Suprapubic skin (tissue), 4 donors: ENCODE data around the gene RNF20. TPM values are rescaled to one million over a fixed set of nuclear protein-coding genes. Genes with fewer than 3 reads are reported as not detected.

Experiments
- DNase-seq, 2 donors: peaks; one replicate each; pipeline ENCODE4 v3.0.0-alpha.2; 2019; ENCODE audit warnings: low spot score in 2 of 2
- H3K27ac ChIP-seq: fragments of 200-600 bp; sonication (generic); one replicate; pipeline ENCODE4 v1.5.1; 2019
- H3K27me3 ChIP-seq: fragments of 200-600 bp; sonication (generic); one replicate; pipeline ENCODE4 v1.5.1; 2019
- H3K36me3 ChIP-seq: fragments of 200-600 bp; sonication (generic); one replicate; pipeline ENCODE4 v1.5.1; 2019
- H3K4me1 ChIP-seq: fragments of 200-600 bp; sonication (generic); one replicate; pipeline ENCODE4 v1.5.1; 2019
- H3K4me3 ChIP-seq: fragments of 200-600 bp; sonication (generic); one replicate; pipeline ENCODE4 v1.5.1; 2019; ENCODE audit warnings: mild to moderate bottlenecking
- H3K9me3 ChIP-seq: fragments of 200-600 bp; sonication (generic); one replicate; pipeline ENCODE4 v1.5.1; 2019
- EP300 ChIP-seq: sonication (generic); formaldehyde crosslinking; IDR thresholded peaks from one replicate; pipeline ENCODE4 v1.6.1; 2017; ENCODE audit warnings: antibody characterized with exemption
- POLR2A ChIP-seq, 2 donors: fragments of 450-650 bp; IDR thresholded peaks; one replicate each; pipeline ENCODE4 v1.6.1; 2017; ENCODE audit warnings: antibody characterized with exemption in 2 of 2, mild to moderate bottlenecking in 2 of 2, moderate library complexity in 2 of 2
- POLR2AphosphoS5 ChIP-seq, 3 donors: sonication (generic); formaldehyde crosslinking; IDR thresholded peaks; one replicate each; pipeline ENCODE4 v1.6.1; 2017; ENCODE audit warnings: antibody characterized with exemption in 3 of 3
- WGBS: methylation state at CpG from one replicate; pipeline ENCODE4 v1.1.5; 2018; 5-methylcytosine and 5-hydroxymethylcytosine counted together
- total RNA-seq, 4 donors: library from RNA; depleted of rRNA; stranded (reverse); fragments of >200 nt; gene quantifications; one replicate each; pipeline ENCODE4 v1.1.0, GENCODE V29; 2016
- TF ChIP-seq, protein P1 (sequence below), 2 donors: fragments of 200-600 bp in 1 of 2; fragments of 450-650 bp in 1 of 2; sonication (generic) in 1 of 2; IDR thresholded peaks; one replicate each; pipeline ENCODE4 v1.5.1; 2016 to 2019; ENCODE audit warnings: antibody characterized with exemption in 2 of 2, mild to moderate bottlenecking in 1 of 2, moderate library complexity in 1 of 2

The RNF20 gene
- total RNA-seq, 4 donors from 2014 or later: 16.0 to 24.1 (median 22.3) TPM

DNA sequence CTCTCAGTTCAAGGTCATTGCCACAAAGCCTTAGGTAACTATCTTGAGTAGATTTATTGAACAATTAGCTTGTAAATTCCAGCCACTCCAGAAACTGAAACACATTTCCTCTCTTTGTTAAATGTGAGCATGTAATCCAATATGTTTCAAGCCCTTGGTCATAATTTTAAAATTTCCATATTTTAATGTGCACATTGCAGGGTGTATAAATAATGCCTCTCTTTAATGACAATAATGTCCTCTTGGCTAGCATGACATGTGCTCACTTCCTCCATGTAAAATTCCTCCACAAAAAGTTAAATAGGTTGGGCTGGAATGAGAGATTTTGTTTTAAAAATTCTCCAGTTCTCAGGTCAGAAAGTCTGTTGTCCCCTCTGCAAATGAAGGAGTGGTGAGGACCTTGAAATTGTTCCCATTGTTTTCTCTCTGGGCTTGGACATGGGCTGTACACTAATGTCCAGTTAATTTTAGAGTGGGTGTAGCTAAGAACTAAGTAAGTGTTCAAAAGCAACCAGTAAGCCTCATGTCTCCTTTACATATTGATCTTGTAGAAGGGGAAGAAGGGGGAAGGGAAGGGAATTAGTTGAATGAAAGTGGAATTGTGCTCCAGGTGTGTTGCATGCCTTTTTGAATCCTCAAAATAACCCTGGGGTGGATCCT, 58.3 kb downstream of the RNF20 start:
- Histone ChIP-seq H3K4me1 (no peaks in the 10 kb centered on the region), H3K27ac (no peak overlapping the region), H3K4me3 (no peak overlapping the region), H3K27me3 (no peaks in the 10 kb centered on the region), H3K36me3 (no peaks in the 10 kb centered on the region), H3K9me3 (no peaks in the 10 kb centered on the region)
- no peak for DNase-seq
- TF ChIP-seq EP300: no peak
- no peak for TF ChIP-seq POLR2AphosphoS5 (IDR thresholded peaks at IDR 0.05)
- TF ChIP-seq POLR2A (IDR thresholded peaks at IDR 0.05): no peak
- TF ChIP-seq, protein P1, sequence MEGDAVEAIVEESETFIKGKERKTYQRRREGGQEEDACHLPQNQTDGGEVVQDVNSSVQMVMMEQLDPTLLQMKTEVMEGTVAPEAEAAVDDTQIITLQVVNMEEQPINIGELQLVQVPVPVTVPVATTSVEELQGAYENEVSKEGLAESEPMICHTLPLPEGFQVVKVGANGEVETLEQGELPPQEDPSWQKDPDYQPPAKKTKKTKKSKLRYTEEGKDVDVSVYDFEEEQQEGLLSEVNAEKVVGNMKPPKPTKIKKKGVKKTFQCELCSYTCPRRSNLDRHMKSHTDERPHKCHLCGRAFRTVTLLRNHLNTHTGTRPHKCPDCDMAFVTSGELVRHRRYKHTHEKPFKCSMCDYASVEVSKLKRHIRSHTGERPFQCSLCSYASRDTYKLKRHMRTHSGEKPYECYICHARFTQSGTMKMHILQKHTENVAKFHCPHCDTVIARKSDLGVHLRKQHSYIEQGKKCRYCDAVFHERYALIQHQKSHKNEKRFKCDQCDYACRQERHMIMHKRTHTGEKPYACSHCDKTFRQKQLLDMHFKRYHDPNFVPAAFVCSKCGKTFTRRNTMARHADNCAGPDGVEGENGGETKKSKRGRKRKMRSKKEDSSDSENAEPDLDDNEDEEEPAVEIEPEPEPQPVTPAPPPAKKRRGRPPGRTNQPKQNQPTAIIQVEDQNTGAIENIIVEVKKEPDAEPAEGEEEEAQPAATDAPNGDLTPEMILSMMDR (IDR thresholded peaks at IDR 0.05): no peak

DNA sequence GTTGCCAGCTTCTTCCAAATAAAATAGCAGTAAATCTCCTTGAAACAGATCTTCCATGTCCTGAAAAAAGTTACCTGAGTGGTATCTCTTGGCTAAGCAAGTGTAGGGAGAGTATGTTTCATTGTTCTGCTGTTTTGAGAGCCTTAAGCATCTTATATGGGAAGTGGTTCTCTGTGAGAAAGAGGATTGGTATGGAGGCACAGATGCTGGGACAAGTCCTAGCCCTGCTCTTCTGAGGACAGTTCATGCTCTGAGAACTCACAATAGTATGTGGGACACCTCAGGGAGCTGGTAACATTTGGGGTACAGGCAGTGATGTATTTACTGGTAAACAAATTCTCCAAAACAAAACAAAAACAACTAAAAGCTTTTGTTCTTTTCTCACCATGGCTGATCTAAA, 59.1 kb downstream of the RNF20 start:
- H3K27ac ChIP-seq: no peak overlapping the region
- H3K36me3 ChIP-seq: no peaks in the 10 kb centered on the region
- no peak for DNase-seq
- H3K4me1 ChIP-seq: no peaks in the 10 kb centered on the region
- H3K4me3 ChIP-seq: no peak overlapping the region
- no peaks in the 10 kb centered on the region for H3K9me3 ChIP-seq
- TF ChIP-seq EP300: no peak
- TF ChIP-seq POLR2AphosphoS5 (IDR thresholded peaks at IDR 0.05): no peak
- no peak for TF ChIP-seq POLR2A (IDR thresholded peaks at IDR 0.05)
- TF ChIP-seq, protein P1 (IDR thresholded peaks at IDR 0.05): no peak
- H3K27me3 ChIP-seq: no peaks in the 10 kb centered on the region

DNA sequence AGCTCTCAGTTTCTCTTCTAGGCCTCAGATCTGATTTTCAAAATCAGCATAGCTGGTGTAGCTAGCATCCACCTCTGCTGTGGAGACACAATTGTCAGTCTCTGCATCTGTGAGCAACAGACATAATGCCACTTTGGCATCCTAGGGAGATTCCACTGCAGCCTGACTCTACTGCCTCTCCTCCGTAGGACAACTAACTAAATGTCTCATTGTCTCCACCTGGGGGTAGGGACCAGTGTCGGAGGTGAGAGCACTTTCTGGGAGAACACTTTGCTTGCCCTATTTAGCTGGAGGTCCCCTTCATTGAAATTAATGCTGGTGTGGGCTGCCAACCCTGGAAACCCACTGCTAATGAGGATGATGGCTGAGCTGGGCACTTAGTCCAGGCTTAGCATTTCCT, 59.7 kb downstream of the RNF20 start:
- Histone ChIP-seq H3K27ac (no peak overlapping the region), H3K4me1 (no peaks in the 10 kb centered on the region), H3K4me3 (no peak overlapping the region), H3K9me3 (no peaks in the 10 kb centered on the region), H3K27me3 (no peaks in the 10 kb centered on the region), H3K36me3 (no peaks in the 10 kb centered on the region)
- 73% methylated on average over 2 of the region's 2 CpGs for WGBS
- TF ChIP-seq, protein P1 (IDR thresholded peaks at IDR 0.05): no peak
- TF ChIP-seq POLR2A (IDR thresholded peaks at IDR 0.05) (no peak), POLR2AphosphoS5 (IDR thresholded peaks at IDR 0.05) (no peak), EP300 (no peak)
- no peak for DNase-seq

DNA sequence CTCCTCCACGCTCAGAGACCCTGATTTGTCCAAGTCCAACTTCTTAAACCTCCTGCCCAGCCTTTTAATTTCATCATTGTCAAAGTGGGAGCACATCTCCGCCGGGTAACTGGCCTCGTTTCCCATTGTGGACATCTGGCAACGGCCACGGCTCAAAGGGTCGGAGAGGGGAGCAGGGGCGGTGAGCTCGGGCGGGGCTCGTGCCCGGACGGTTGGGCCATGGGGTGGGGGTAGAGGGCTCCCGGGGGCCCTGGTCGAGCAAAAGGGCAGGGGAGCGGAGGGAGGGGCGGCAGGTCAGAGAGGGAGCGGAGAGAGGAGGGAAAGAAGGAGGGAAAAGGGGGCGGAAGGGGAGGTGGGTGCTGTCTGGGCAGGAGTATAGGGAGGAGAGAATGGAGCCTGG, 61.1 kb downstream of the RNF20 start, which contains the start of gene PPP3R2:
TSS of gene PPP3R2 (minus strand) at position 174 of the 400 bp plus-strand sequence. CDS start at position 126, 48 bp downstream.
- Histone ChIP-seq H3K36me3 (no peaks in the 10 kb centered on the region), H3K4me3 (no peak within 1 kb of the TSS), H3K27me3 (no peaks in the 10 kb centered on the region), H3K27ac (no peak within 1 kb of the TSS), H3K9me3 (no peaks in the 10 kb centered on the region), H3K4me1 (no peaks in the 10 kb centered on the region)
- no peak for DNase-seq
- 93% methylated on average over 19 of the region's 19 CpGs for WGBS
- TF ChIP-seq POLR2A (IDR thresholded peaks at IDR 0.05): no peak
- TF ChIP-seq POLR2AphosphoS5 (IDR thresholded peaks at IDR 0.05): no peak
- no peak for TF ChIP-seq EP300
- TF ChIP-seq, protein P1 (IDR thresholded peaks at IDR 0.05): no peak

DNA sequence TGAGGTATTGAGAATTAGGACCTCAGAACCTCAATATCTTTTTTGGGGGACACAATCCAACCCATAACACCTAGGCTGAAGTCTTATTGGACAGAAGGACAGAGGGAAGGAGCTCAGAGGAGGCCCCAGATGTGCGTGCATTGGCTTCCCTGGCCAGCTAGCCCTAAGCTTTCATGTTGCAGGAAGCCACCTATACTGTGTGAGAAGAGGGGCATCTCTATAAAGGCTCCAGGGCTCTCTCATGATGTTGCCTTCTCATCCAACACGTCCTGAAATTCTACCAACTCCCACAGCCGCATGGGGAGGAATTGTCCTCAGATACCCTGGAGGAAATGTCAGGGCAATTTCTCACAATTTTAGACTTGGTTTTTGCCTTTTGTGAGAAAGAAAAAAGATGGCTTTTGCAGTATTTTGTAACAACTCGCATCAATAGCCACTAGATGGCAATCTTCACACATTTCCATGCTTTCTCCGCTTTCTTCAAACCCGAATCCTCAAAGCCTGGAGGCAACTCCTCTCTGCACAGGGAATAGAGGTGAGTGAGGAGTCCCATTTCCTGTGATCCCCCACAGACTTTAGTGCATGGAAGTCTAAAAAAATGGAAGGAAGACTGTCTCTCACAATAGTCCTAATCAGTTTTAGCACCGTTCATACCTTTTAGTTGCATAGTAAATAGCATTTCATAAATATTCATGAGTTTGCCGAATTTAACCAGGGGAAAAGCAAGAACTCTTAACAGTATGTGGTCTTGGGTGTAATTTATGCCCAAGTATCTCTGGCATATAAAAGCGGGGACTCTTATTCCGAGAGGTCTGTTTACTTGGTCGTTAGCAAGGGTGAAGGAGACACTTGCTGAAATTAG, 68.5 kb downstream of the RNF20 start:
- Histone ChIP-seq H3K36me3 (no peaks in the 10 kb centered on the region), H3K4me1 (no peaks in the 10 kb centered on the region), H3K27ac (no peak overlapping the region), H3K4me3 (no peak overlapping the region), H3K9me3 (no peaks in the 10 kb centered on the region), H3K27me3 (peaks cover 4% of the 10 kb centered on the region)
- WGBS: 25% methylated on average over 11 of the region's 11 CpGs
- no peak for TF ChIP-seq POLR2A (IDR thresholded peaks at IDR 0.05)
- TF ChIP-seq, protein P1 (IDR thresholded peaks at IDR 0.05): peak in 1 of 2 donors; percentile 45
- DNase-seq: no peak
